A673 (cell line): ENCODE data around the gene TEX22.

Experiments used
- EZH2 ChIP-seq: fragments of 200-600 bp; sonication (generic); IDR thresholded peaks from 2 replicates; pipeline ENCODE4 v1.6.1; 2017; ENCODE audit warnings: borderline replicate concordance, low read depth, mild to moderate bottlenecking, mixed read lengths, antibody characterized with exemption, low read length; ENCODE audit not compliant: poor library complexity, severe bottlenecking
- TF ChIP-seq, protein P1 (sequence below): fragments of 300-800, 200-600 bp; sonication (generic); conservative IDR thresholded peaks from 2 replicates; pipeline ENCODE4 v1.5.1; 2017; ENCODE audit warnings: low read depth, mild to moderate bottlenecking, antibody characterized with exemption, low read length, moderate library complexity, mixed read lengths

DNA sequence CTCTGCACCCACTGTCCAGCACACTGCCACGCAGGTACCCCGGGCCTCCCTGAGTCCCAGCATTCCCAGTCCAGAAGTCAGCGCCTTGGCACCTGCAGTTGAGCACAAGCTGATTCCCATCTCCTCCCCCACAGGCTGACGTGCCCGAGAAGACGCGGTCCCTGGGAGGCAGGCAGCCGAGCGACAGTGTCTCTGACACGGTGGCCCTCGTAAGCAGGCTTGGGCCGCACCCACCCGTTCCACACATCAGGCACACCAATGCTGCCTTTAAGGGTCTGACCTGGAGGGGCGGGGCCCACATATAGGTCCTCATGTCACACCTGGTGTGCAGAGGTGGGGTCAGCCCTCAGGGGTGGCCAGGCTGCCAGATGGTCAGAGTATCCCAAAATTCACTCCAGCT is 18.4 kb upstream of the TEX22 start:
- TF ChIP-seq, protein P1, sequence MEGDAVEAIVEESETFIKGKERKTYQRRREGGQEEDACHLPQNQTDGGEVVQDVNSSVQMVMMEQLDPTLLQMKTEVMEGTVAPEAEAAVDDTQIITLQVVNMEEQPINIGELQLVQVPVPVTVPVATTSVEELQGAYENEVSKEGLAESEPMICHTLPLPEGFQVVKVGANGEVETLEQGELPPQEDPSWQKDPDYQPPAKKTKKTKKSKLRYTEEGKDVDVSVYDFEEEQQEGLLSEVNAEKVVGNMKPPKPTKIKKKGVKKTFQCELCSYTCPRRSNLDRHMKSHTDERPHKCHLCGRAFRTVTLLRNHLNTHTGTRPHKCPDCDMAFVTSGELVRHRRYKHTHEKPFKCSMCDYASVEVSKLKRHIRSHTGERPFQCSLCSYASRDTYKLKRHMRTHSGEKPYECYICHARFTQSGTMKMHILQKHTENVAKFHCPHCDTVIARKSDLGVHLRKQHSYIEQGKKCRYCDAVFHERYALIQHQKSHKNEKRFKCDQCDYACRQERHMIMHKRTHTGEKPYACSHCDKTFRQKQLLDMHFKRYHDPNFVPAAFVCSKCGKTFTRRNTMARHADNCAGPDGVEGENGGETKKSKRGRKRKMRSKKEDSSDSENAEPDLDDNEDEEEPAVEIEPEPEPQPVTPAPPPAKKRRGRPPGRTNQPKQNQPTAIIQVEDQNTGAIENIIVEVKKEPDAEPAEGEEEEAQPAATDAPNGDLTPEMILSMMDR = no peak
- TF ChIP-seq EZH2 = no peak
